ENCODE measurements around the gene CISTR.

DNA sequence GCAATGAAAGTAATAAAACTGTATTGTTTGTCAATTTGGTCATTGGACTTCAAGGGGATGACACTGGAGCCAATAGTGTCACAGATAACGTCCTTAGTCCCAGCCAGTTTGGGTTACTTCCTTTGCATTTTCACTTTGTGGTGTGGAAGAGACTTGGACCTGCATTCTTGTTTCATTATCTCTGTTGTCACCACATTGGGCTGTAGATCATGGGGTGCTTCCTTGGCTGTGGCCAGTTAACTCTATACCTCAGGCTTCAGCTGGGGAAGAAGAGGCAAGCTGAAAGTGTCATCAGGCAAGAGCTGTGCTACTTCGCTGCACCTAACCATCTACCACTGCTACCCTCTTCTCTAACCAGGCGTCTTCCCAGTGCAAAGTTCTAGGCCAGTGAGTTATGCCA is 15.1 kb upstream of the CISTR start:
- TF ChIP-seq, protein P1, sequence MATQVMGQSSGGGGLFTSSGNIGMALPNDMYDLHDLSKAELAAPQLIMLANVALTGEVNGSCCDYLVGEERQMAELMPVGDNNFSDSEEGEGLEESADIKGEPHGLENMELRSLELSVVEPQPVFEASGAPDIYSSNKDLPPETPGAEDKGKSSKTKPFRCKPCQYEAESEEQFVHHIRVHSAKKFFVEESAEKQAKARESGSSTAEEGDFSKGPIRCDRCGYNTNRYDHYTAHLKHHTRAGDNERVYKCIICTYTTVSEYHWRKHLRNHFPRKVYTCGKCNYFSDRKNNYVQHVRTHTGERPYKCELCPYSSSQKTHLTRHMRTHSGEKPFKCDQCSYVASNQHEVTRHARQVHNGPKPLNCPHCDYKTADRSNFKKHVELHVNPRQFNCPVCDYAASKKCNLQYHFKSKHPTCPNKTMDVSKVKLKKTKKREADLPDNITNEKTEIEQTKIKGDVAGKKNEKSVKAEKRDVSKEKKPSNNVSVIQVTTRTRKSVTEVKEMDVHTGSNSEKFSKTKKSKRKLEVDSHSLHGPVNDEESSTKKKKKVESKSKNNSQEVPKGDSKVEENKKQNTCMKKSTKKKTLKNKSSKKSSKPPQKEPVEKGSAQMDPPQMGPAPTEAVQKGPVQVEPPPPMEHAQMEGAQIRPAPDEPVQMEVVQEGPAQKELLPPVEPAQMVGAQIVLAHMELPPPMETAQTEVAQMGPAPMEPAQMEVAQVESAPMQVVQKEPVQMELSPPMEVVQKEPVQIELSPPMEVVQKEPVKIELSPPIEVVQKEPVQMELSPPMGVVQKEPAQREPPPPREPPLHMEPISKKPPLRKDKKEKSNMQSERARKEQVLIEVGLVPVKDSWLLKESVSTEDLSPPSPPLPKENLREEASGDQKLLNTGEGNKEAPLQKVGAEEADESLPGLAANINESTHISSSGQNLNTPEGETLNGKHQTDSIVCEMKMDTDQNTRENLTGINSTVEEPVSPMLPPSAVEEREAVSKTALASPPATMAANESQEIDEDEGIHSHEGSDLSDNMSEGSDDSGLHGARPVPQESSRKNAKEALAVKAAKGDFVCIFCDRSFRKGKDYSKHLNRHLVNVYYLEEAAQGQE (IDR thresholded peaks at IDR 0.05; ENCODE audit: insufficient replicate concordance, low read depth): no peak
- no peak for TF ChIP-seq POLR2AphosphoS5 (IDR thresholded peaks at IDR 0.05; ENCODE audit: low read depth)
- TF ChIP-seq, protein P2, sequence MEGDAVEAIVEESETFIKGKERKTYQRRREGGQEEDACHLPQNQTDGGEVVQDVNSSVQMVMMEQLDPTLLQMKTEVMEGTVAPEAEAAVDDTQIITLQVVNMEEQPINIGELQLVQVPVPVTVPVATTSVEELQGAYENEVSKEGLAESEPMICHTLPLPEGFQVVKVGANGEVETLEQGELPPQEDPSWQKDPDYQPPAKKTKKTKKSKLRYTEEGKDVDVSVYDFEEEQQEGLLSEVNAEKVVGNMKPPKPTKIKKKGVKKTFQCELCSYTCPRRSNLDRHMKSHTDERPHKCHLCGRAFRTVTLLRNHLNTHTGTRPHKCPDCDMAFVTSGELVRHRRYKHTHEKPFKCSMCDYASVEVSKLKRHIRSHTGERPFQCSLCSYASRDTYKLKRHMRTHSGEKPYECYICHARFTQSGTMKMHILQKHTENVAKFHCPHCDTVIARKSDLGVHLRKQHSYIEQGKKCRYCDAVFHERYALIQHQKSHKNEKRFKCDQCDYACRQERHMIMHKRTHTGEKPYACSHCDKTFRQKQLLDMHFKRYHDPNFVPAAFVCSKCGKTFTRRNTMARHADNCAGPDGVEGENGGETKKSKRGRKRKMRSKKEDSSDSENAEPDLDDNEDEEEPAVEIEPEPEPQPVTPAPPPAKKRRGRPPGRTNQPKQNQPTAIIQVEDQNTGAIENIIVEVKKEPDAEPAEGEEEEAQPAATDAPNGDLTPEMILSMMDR (IDR thresholded peaks at IDR 0.05; ENCODE audit: insufficient read depth, low read length): no peak
- TF ChIP-seq GABPA (IDR thresholded peaks at IDR 0.05; ENCODE audit: low read depth): no peak

Measured in HL-60 (cell line).